NT2/D1 (cell line): ENCODE measurements around the gene CASP8.

Experiments
- YY1 ChIP-seq: IDR thresholded peaks from 2 replicates; pipeline ENCODE4 v1.6.1; 2011; ENCODE audit not compliant: insufficient read length, insufficient read depth
- ZNF274 ChIP-seq: IDR thresholded peaks from 2 replicates; pipeline ENCODE4 v1.6.1; 2011; ENCODE audit warnings: mild to moderate bottlenecking, low read depth, low read length

GRCh38 chr2:201244829-201245228 is 15.5 kb upstream of the CASP8 start:
- no peak for TF ChIP-seq ZNF274
- no peak for TF ChIP-seq YY1
